WI38 (cell line): ENCODE results near the gene DUSP8.
"Not testable (repeated sequence)": the region's sequence is repeated elsewhere in the genome, so short reads cannot be mapped to it uniquely, and the experiment has no call there.

ENCODE experiments used
- H3K4me3 ChIP-seq: 2 replicates; pipeline ENCODE4 v1.5.1; 2011; ENCODE audit warnings: low read depth, mild to moderate bottlenecking, control low read depth, low read length
- CTCF ChIP-seq: IDR thresholded peaks from 2 replicates; pipeline ENCODE4 v1.5.1; 2012; ENCODE audit warnings: low read depth, mild to moderate bottlenecking, control low read depth, low read length

DUSP8 gene

GRCh38 chr11:1517117-1518005 lies 54.7 kb downstream of the DUSP8 start:
- no peak for TF ChIP-seq CTCF
- H3K4me3 ChIP-seq = no peak overlapping the region

GRCh38 chr11:1516273-1517067 lies 55.6 kb downstream of the DUSP8 start:
- H3K4me3 ChIP-seq = no peak overlapping the region
- TF ChIP-seq CTCF = no peak

- H3K4me3 ChIP-seq = no peak overlapping the region
- peak; percentile 88 for TF ChIP-seq CTCF
Observed at GRCh38 chr11:1515082-1516060, 56.7 kb downstream of the DUSP8 start.

- H3K4me3 ChIP-seq = no peak overlapping the region
- TF ChIP-seq CTCF = no peak
Observed at GRCh38 chr11:1514336-1515061, 57.6 kb downstream of the DUSP8 start.

GRCh38 chr11:1513326-1514296 lies 58.5 kb downstream of the DUSP8 start:
- H3K4me3 ChIP-seq = no peak overlapping the region
- TF ChIP-seq CTCF = no peak

- H3K4me3 ChIP-seq = not testable (repeated sequence)
Observed at GRCh38 chr11:1512531-1513258, 59.4 kb downstream of the DUSP8 start.
